GM12878 (cell line): ENCODE data around the gene FOXP1. TPM values are rescaled to one million over a fixed set of nuclear protein-coding genes. Genes with fewer than 3 reads are reported as not detected.

Experiments
- ATAC-seq: fragments of 200-7000 bp; cut with Tn5 transposase; 3 replicates; pipeline ENCODE4 v1.9.1; 2020; ENCODE audit warnings: mild to moderate bottlenecking, moderate library complexity
- BruUV-seq: library from RNA; stranded (reverse); fragments of 400-500 nt; replicated peaks from 2 replicates; lab custom pipeline; 2021; lab: Mats Ljungman, UMichigan
- CTCF ChIA-PET: fragments of 300-600 bp; sonication (Branson Sonifier 250); formaldehyde crosslinking; extraction: SDS; loops from one replicate; lab custom pipeline; 2021; ENCODE audit warnings: inconsistent platforms; lab: Yijun Ruan, JAX
- POLR2A ChIA-PET: fragments of 350-600 bp; formaldehyde crosslinking; extraction: SDS; loops from one replicate; lab custom pipeline; 2021; ENCODE audit warnings: inconsistent platforms; lab: Charles Lee
- RAD21 ChIA-PET: fragments of 300-600 bp; sonication (Branson Sonifier 250); formaldehyde crosslinking; loops from one replicate; lab custom pipeline; 2023; ENCODE audit warnings: antibody characterized with exemption; ENCODE audit not compliant: unreplicated experiment; lab: Charles Lee
- SMC1A ChIA-PET: fragments of 300-600 bp; sonication (Branson Sonifier 250); formaldehyde crosslinking; loops from one replicate; lab custom pipeline; 2023; ENCODE audit not compliant: unreplicated experiment, uncharacterized antibody; lab: Charles Lee
- DNase-seq: peaks from one replicate; pipeline ENCODE4 v3.0.0-alpha.2; 2011; ENCODE audit warnings: low read depth, low spot score
- FAIRE-seq: peaks from 3 replicates; lab custom pipeline; 2011; peaks lifted over from hg19 to GRCh38; lab: Jason Lieb, UNC
- H2AFZ ChIP-seq: 2 replicates; pipeline ENCODE4 v1.6.0; 2011; ENCODE audit warnings: low read depth, low read length, control low read depth; ENCODE audit not compliant: control insufficient read depth
- H3K27ac ChIP-seq: 2 replicates; pipeline ENCODE4 v1.5.1; 2011; ENCODE audit warnings: control low read depth; ENCODE audit not compliant: control insufficient read depth, insufficient read depth
- H3K27me3 ChIP-seq, 2 experiments: replicated peaks in 1 of 2; 2 replicates each; pipeline versions ENCODE4 v1.6.0 to v1.6.1; 2011; ENCODE audit warnings: low read length in 1 of 2; ENCODE audit not compliant: control insufficient read depth in 2 of 2, insufficient read depth in 2 of 2
- H3K36me3 ChIP-seq, 2 experiments: 2 replicates each; pipeline ENCODE4 v1.5.1; 2011; ENCODE audit warnings: low read length in 1 of 2; ENCODE audit not compliant: control insufficient read depth in 2 of 2, insufficient read depth in 2 of 2
- H3K4me1 ChIP-seq: 2 replicates; pipeline ENCODE4 v1.6.1; 2011; ENCODE audit warnings: mild to moderate bottlenecking, low read length, moderate library complexity, mixed read lengths; ENCODE audit not compliant: control insufficient read depth, insufficient read depth
- H3K4me2 ChIP-seq: 2 replicates; pipeline ENCODE4 v1.6.0; 2011; ENCODE audit warnings: control low read depth; ENCODE audit not compliant: control insufficient read depth, insufficient read depth
- H3K4me3 ChIP-seq: fragments of 200-600 bp; sonication (generic); 2 replicates; pipeline ENCODE4 v1.5.1; 2016
- H3K79me2 ChIP-seq: 2 replicates; pipeline ENCODE4 v1.6.0; 2011; ENCODE audit warnings: low read length; ENCODE audit not compliant: control insufficient read depth, insufficient read depth
- H3K9ac ChIP-seq: 2 replicates; pipeline ENCODE4 v1.8.0; 2011; ENCODE audit warnings: low read length, control low read depth, mixed read lengths; ENCODE audit not compliant: control insufficient read depth, insufficient read depth
- H3K9me3 ChIP-seq: replicated peaks from 3 replicates; pipeline ENCODE4 v1.5.1; 2011; ENCODE audit warnings: mild to moderate bottlenecking, low read length; ENCODE audit not compliant: control insufficient read depth, insufficient read depth
- H4K20me1 ChIP-seq: 2 replicates; pipeline ENCODE4 v1.6.0; 2011; ENCODE audit not compliant: control insufficient read depth, insufficient read depth
- BMI1 ChIP-seq: fragments of 450-650 bp; IDR thresholded peaks from 2 replicates; pipeline ENCODE4 v1.6.1; 2016; ENCODE audit warnings: mild to moderate bottlenecking, moderate library complexity, borderline replicate concordance
- GABPA ChIP-seq: IDR thresholded peaks from 2 replicates; pipeline ENCODE4 v1.6.1; 2014; ENCODE audit warnings: antibody characterized with exemption, low read depth, mild to moderate bottlenecking, inconsistent platforms
- HSF1 ChIP-seq: fragments of 150-350 bp; IDR thresholded peaks from 2 replicates; pipeline ENCODE4 v1.6.1; 2014; ENCODE audit warnings: mild to moderate bottlenecking, low read depth, low read length
- IRF3 ChIP-seq: fragments of 450-650 bp; IDR thresholded peaks from 2 replicates; pipeline ENCODE4 v1.6.1; 2014; ENCODE audit warnings: mild to moderate bottlenecking
- LARP7 ChIP-seq: fragments of 450-650 bp; IDR thresholded peaks from 2 replicates; pipeline ENCODE4 v1.6.1; 2017; ENCODE audit warnings: mild to moderate bottlenecking
- PML ChIP-seq: IDR thresholded peaks from 2 replicates; pipeline ENCODE4 v1.6.1; 2012; ENCODE audit warnings: low read length, inconsistent platforms
- PRDM15 ChIP-seq: fragments of 450-650 bp; formaldehyde crosslinking; IDR thresholded peaks from 2 replicates; pipeline ENCODE4 v1.4.0; 2020; ENCODE audit warnings: mild to moderate bottlenecking, moderate library complexity
- SMAD1 ChIP-seq: fragments of 450-650 bp; IDR thresholded peaks from 2 replicates; pipeline ENCODE4 v1.6.1; 2018; ENCODE audit warnings: mild to moderate bottlenecking, low read depth; ENCODE audit not compliant: partially characterized antibody
- SREBF2 ChIP-seq: IDR thresholded peaks from 2 replicates; pipeline ENCODE4 v1.6.1; 2012; ENCODE audit warnings: mild to moderate bottlenecking, low read length
- TCF7 ChIP-seq: IDR thresholded peaks from 2 replicates; pipeline ENCODE4 v1.6.1; 2014; ENCODE audit warnings: antibody characterized with exemption, borderline replicate concordance
- YBX1 ChIP-seq: fragments of 450-650 bp; IDR thresholded peaks from 2 replicates; pipeline ENCODE4 v1.6.1; 2016; ENCODE audit warnings: antibody characterized with exemption
- ZNF384 ChIP-seq: IDR thresholded peaks from 2 replicates; pipeline ENCODE4 v1.6.1; 2012; ENCODE audit warnings: low read depth, mild to moderate bottlenecking, low read length, improper control_type of control experiment, borderline replicate concordance
- WGBS: methylation state at CpG from one replicate; pipeline ENCODE4 v1.1.6; 2016; ENCODE audit warnings: low lambda C conversion rate; ENCODE audit not compliant: insufficient replicate concordance, insufficient coverage; ENCODE audit errors: missing lambda C conversion rate; 5-methylcytosine and 5-hydroxymethylcytosine counted together
- in situ Hi-C: fragments of 300-500 bp; cut with MboI; formaldehyde crosslinking; loops from 9 replicates; pipeline ENCODE4 v1.14.3; 2018; ENCODE audit warnings: mixed read lengths
- intact Hi-C: fragments of 100-400 bp; cut with micrococcal nuclease; formaldehyde crosslinking; loops from one replicate; pipeline ENCODE4 v1.14.2; 2022; ENCODE audit not compliant: unreplicated experiment
- polyA plus RNA-seq, 11 experiments: library from polyadenylated mRNA; depleted of rRNA in 4 of 11; unstranded in 6 of 11; stranded (reverse) in 5 of 11; fragments of >200 nt; fragmentation: Nextera tagmentation in 4 of 11; fragmentation: Illumina TruSeq in 1 of 11; extraction: Ambion mirVana in 4 of 11; extraction: Trizol in 1 of 11; gene quantifications; 1 replicate in 1 of 11; 2 replicates in 10 of 11; pipeline versions ENCODE4 v1.2.1 to v1.2.3, GENCODE V29; 2011 to 2016; ENCODE audit warnings: inconsistent platforms in 2 of 11, missing spikeins in 2 of 11, low read depth in 1 of 11
- total RNA-seq, 4 experiments: library from RNA; depleted of rRNA in 3 of 4; stranded (reverse); fragments of >200 nt in 3 of 4; fragmentation: Illumina TruSeq in 1 of 4; extraction: Trizol in 1 of 4; gene quantifications; 2 replicates each; pipeline versions ENCODE4 v1.2.1 to v1.2.3, GENCODE V29; 2013 to 2021

FOXP1 gene
- total and polyA plus RNA-seq, 10 of the 15 experiments (the other 5 are each of a cell fraction or from before 2014, with no cell fraction given) = 0.05 to 1.6 (median 0.20) TPM; not detected in 1

- no peak overlapping the region for H3K4me3 ChIP-seq
- in situ Hi-C loops = no loop called here
- DNase-seq = no peak
- no TSS peak for BruUV-seq
- no peak overlapping the region for H3K4me2 ChIP-seq
- no peak for FAIRE-seq
- 72% methylated on average over 9 of the region's 9 CpGs for WGBS
- no peaks in the 10 kb centered on the region for H3K9me3 ChIP-seq
- H4K20me1 ChIP-seq = no peaks in the 10 kb centered on the region
- intact Hi-C loops = no loop called here
- H3K36me3 ChIP-seq = no peaks in the 10 kb centered on the region
- SMC1A ChIA-PET = no interaction called here
- POLR2A ChIA-PET = no interaction called here
- no peak overlapping the region for H3K27ac ChIP-seq
- CTCF ChIA-PET = interaction anchor here (1.0 kb wide), 1 partner anchor 163 kb away, joined by 3 read pairs; no protein-coding TSS in a partner anchor
- no peak overlapping the region for H2AFZ ChIP-seq
- H3K4me1 ChIP-seq = no peaks in the 10 kb centered on the region
- no peaks in the 10 kb centered on the region for H3K79me2 ChIP-seq
- H3K9ac ChIP-seq = no peak overlapping the region
- TF ChIP-seq SREBF2 = no peak
- TF ChIP-seq YBX1 = no peak
- TF ChIP-seq PML = no peak
- no peak for TF ChIP-seq HSF1
- TF ChIP-seq ZNF384 = no peak
- no peak for TF ChIP-seq SMAD1
- no peak for TF ChIP-seq IRF3
- TF ChIP-seq GABPA = no peak
- no peak for TF ChIP-seq LARP7
- TF ChIP-seq BMI1 = no peak
- no peak for TF ChIP-seq PRDM15 (CRISPR knock-in tag)
- no peak for TF ChIP-seq TCF7
- no peaks in the 10 kb centered on the region for H3K27me3 ChIP-seq
- no peak for ATAC-seq
- RAD21 ChIA-PET = no interaction called here
These were observed 235.4 kb downstream of the FOXP1 start for GRCh38 chr3:71348001-71348632.
